ENCODE results near the gene SPEF1. TPM values are rescaled to one million over a fixed set of nuclear protein-coding genes. Genes with fewer than 3 reads are reported as not detected.

The SPEF1 gene
- total and polyA plus RNA-seq, 10 of the 15 experiments (the other 5 are each of a cell fraction or from before 2014, with no cell fraction given), result 0.12 TPM; not detected in 9

DNA sequence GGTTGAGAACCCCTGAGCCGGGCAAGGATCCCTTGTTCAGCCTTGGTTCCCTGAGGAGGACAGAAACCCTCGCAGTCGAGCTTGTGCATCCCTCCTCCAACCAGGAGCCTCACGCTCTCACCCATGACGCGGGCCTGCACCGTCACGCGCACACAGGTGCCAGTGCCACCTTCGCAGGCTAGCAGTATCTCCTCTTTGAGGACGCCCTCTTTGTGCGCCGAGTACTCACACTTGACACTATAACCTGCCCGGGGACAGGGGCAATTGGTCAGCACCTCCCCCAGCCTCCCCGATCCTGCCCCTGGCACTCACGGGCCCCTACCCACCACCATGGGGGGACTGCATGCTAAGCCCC, 27.0 kb downstream of the SPEF1 start:
- intact Hi-C loops (cut with micrococcal nuclease; ENCODE audit: unreplicated experiment), result no loop called here
- WGBS (ENCODE audit: insufficient coverage, insufficient replicate concordance, low lambda C conversion rate, missing lambda C conversion rate), result 90% methylated on average over 16 of the region's 16 CpGs
- Histone ChIP-seq H3K27me3 (replicated peaks in 1 of 2; ENCODE audit: control insufficient read depth in 2 of 2, insufficient read depth in 2 of 2, low read length in 1 of 2) (no peaks in the 10 kb centered on the region), H3K9me3 (replicated peaks; ENCODE audit: control insufficient read depth, insufficient read depth, low read length) (no peaks in the 10 kb centered on the region), H2AFZ (ENCODE audit: control insufficient read depth, low read depth, low read length) (no peak overlapping the region), H3K4me1 (ENCODE audit: control insufficient read depth, insufficient read depth, low read length) (no peaks in the 10 kb centered on the region), H3K4me2 (ENCODE audit: control insufficient read depth, insufficient read depth) (no peak overlapping the region), H3K36me3 (ENCODE audit: control insufficient read depth in 2 of 2, insufficient read depth in 2 of 2, low read length in 1 of 2) (peaks cover 0 to 2% of the 10 kb centered on the region in 2 experiments; a peak in 1 of 4 replicates), H4K20me1 (ENCODE audit: control insufficient read depth, insufficient read depth) (no peaks in the 10 kb centered on the region), H3K9ac (ENCODE audit: control insufficient read depth, insufficient read depth, low read length) (no peak overlapping the region), H3K4me3 (no peak overlapping the region), H3K27ac (ENCODE audit: control insufficient read depth, insufficient read depth) (no peak overlapping the region), H3K79me2 (ENCODE audit: control insufficient read depth, insufficient read depth, low read length) (no peaks in the 10 kb centered on the region)
- TF ChIP-seq NFIC (IDR thresholded peaks at IDR 0.05; ENCODE audit: low read depth, low read length) (no peak), NR2C1 (IDR thresholded peaks at IDR 0.05) (no peak), PML (IDR thresholded peaks at IDR 0.05; ENCODE audit: low read length) (no peak), KAT2A (conservative IDR thresholded peaks at IDR 0.05; ENCODE audit: control insufficient read depth, low read depth, low read length) (no peak), NR2C2 (IDR thresholded peaks at IDR 0.05; ENCODE audit: borderline replicate concordance, control insufficient read depth, insufficient read length, low read depth) (no peak), RCOR1 (conservative IDR thresholded peaks at IDR 0.05; ENCODE audit: low read depth, low read length) (no peak), SMAD1 (IDR thresholded peaks at IDR 0.05; ENCODE audit: low read depth, partially characterized antibody) (no peak), BACH1 (IDR thresholded peaks at IDR 0.05; ENCODE audit: borderline replicate concordance) (no peak), BCL3 (IDR thresholded peaks at IDR 0.05; ENCODE audit: borderline replicate concordance, insufficient read depth, low read depth, low read length, poor library complexity, severe bottlenecking) (no peak), SREBF2 (IDR thresholded peaks at IDR 0.05; ENCODE audit: low read length) (no peak), NR2F1 (conservative IDR thresholded peaks at IDR 0.05) (no peak), WRNIP1 (IDR thresholded peaks at IDR 0.05; ENCODE audit: borderline replicate concordance, low read depth, low read length) (no peak), PAX8 (IDR thresholded peaks at IDR 0.05) (no peak), RB1 (IDR thresholded peaks at IDR 0.05; ENCODE audit: borderline replicate concordance) (no peak)
- TF ChIP-seq, protein P1, sequence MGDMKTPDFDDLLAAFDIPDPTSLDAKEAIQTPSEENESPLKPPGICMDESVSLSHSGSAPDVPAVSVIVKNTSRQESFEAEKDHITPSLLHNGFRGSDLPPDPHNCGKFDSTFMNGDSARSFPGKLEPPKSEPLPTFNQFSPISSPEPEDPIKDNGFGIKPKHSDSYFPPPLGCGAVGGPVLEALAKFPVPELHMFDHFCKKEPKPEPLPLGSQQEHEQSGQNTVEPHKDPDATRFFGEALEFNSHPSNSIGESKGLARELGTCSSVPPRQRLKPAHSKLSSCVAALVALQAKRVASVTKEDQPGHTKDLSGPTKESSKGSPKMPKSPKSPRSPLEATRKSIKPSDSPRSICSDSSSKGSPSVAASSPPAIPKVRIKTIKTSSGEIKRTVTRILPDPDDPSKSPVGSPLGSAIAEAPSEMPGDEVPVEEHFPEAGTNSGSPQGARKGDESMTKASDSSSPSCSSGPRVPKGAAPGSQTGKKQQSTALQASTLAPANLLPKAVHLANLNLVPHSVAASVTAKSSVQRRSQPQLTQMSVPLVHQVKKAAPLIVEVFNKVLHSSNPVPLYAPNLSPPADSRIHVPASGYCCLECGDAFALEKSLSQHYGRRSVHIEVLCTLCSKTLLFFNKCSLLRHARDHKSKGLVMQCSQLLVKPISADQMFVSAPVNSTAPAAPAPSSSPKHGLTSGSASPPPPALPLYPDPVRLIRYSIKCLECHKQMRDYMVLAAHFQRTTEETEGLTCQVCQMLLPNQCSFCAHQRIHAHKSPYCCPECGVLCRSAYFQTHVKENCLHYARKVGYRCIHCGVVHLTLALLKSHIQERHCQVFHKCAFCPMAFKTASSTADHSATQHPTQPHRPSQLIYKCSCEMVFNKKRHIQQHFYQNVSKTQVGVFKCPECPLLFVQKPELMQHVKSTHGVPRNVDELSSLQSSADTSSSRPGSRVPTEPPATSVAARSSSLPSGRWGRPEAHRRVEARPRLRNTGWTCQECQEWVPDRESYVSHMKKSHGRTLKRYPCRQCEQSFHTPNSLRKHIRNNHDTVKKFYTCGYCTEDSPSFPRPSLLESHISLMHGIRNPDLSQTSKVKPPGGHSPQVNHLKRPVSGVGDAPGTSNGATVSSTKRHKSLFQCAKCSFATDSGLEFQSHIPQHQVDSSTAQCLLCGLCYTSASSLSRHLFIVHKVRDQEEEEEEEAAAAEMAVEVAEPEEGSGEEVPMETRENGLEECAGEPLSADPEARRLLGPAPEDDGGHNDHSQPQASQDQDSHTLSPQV (IDR thresholded peaks at IDR 0.05), result no peak
- ChIA-PET CTCF (interaction anchor here (1.3 to 4.1 kb wide), 3 partner anchors 13 to 113 kb away, joined by 3 to 52 read pairs (median 3); partner anchors contain the start of gene ADISSP), POLR2A (no interaction called here), RAD21 (ENCODE audit: unreplicated experiment) (no interaction called here), SMC1A (ENCODE audit: uncharacterized antibody, unreplicated experiment) (no interaction called here)
- ATAC-seq (no peak), FAIRE-seq (no peak), DNase-seq (ENCODE audit: low read depth, low spot score) (no peak)
- in situ Hi-C loops (cut with MboI), result no loop called here
- no TSS peak for BruUV-seq (replicated peaks)
